H4 (cell line): ENCODE measurements around the gene PGAM4. TPM values are rescaled to one million over a fixed set of nuclear protein-coding genes. Genes with fewer than 3 reads are reported as not detected.
"Not testable (repeated sequence)": the region's sequence is repeated elsewhere in the genome, so short reads cannot be mapped to it uniquely, and the experiment has no call there.

Experiments
- DNase-seq: peaks from one replicate; pipeline ENCODE4 v3.0.0-alpha.2; 2015; ENCODE audit warnings: low spot score
- total RNA-seq: library from RNA; depleted of rRNA; stranded (reverse); fragments of >200 nt; shearing (Covaris generic); gene quantifications from 2 replicates; pipeline ENCODE4 v1.2.3, GENCODE V29; 2014; rRNA removed

Gene PGAM4
- total RNA-seq, result not detected in 2 replicates

DNA sequence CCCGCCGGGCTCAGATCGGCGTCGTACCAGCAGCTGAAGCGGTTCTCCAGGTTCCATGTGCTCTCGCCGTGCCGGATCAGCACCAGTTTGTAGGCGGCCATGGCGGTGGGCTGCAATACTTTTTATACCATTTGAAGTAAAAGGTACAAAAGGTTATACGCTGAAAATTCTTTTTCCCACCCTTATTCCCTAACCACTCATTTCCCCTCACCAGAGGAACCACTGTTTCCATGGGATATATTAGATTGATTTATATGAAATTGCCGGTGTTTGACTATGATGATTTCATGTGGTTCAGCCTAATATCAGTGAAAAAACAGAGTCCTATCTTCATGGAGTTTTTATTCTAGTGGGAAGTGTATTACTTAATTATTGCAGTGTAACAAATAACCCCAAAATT, at the start of gene PGAM4:
Gene PGAM4, minus strand, starts transcription at position 101 of the 400 bp plus-strand sequence. Its CDS starts 0 bp downstream, at position 101.
- DNase-seq, result no peak

- DNase-seq, result no peak
These were observed 42.4 kb upstream of the PGAM4 start for GRCh38 chrX:78011846-78012245.

DNA sequence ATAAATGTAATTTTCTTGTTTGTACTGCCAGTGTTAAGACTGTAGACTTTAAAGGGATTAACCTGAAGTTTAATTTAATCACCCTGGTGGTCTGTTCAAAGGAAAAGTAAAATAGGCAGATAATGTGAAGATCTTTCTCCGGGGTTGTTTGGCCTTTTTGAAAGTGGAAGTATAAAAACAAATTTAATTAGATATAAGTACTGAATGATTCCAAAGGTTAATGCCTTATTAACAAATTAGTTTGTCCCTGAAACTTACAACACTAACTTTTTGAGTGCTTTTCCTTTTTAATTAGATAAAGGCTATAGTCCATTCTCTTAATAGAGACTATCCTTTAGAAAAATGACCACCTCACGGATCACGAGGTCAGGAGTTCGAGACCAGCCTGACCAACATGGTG, 10.4 kb upstream of the PGAM4 start:
- DNase-seq, result no peak

- no peak for DNase-seq
These were observed 8.1 kb upstream of the PGAM4 start for GRCh38 chrX:77977518-77977917.

DNA sequence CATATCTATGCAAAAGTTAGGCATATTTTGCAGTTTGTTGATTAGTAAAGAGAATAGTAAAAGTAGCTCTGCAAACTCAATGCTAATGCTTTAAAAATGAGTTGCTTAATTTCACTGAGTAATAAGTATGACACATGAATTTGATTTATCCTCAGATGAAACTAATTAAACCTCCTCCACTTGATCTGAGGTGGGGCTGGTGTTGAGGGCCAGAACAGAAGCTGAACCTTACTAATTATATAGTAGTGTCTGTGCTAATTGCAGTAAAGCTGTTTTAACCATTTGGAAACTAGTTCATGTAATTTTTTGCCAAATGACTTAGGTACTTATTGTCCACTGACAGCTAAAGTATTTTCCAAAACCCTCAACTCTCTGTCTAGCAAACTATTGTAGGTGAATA, 7.7 kb upstream of the PGAM4 start:
- no peak for DNase-seq

DNA sequence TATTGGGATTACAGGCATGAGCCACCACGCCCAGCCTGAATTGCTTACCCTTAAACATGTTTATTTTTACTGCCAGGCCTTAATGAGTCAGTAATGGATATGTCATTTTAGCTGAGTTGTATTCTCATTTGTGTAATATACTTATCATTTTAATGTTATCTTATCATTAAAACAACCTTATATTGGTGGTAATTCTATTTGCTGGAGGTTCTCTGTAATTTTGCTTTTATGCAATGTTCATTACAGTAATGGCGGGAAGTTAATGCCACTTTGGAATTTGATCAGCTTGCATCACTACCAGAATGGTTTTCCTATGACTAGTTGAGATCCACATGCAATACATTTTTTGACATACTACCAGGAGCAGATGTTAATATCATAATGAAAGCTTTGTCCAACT, 6.3 kb upstream of the PGAM4 start:
- DNase-seq, result no peak

GRCh38 chrX:77967631-77968030, 1.8 kb downstream of the PGAM4 start:
- no peak for DNase-seq

- no peak for DNase-seq
These were observed 3.1 kb downstream of the PGAM4 start for GRCh38 chrX:77966361-77966760.

DNA sequence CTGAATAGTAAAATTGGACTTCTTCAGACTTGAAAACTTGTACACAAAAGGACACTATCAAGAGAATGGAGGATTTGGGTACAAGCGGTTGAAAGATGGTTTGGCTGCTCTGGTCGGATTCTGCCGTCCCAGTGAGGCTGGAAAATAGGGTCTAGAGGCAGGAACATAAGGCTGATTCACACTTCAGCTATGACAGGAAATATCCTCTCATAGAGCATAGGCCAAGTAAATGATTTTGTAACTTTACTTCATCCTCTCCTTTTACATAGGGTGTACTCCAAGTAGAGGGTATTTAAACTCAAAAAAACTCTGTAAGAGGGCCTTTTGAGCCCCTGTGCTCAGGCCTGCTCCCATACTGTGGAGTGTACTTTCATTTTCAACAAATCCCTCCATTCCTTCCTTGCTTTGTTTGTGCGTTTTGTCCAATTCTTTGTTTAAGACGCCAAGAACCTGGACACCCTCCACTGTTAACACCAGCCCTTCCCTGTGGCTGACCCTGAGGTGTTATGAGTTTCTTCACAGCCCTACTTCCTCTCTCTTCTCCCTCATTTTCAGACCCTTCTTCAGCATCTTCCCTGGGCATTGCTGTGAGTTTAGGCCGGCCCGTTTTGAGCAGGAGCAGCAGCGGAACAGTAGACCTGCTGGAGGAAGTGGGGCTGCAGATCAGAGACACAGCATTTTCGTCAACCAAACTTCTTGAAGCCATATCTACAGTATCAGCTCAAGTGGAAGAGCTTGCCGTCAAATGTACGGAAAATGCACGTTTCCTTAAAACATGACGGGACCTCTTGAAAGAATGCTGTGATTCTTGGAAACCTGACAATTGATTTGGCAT, 7.2 kb downstream of the PGAM4 start:
- DNase-seq, result no peak

DNA sequence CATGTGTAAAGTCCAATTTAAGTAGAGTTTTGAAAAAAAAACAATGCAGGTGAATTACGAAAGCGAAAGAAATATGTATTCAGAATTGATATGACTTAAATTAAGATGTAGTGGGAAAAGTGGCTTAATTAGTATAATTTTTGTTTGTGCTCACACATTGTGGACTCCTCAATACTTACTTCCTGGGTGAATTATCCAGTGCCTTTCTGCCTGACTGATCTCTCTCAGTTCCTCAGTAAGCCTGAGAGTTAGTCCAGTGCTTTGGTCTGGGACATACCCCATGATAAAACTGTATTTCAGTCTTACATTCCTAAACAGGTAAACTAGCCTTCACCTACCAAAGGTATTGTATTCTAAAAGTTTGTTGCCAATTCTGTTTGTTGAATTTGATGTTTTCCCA, 8.4 kb downstream of the PGAM4 start:
- DNase-seq, result no peak

- DNase-seq, result no peak
These were observed 8.9 kb downstream of the PGAM4 start for GRCh38 chrX:77960567-77960966.

DNA sequence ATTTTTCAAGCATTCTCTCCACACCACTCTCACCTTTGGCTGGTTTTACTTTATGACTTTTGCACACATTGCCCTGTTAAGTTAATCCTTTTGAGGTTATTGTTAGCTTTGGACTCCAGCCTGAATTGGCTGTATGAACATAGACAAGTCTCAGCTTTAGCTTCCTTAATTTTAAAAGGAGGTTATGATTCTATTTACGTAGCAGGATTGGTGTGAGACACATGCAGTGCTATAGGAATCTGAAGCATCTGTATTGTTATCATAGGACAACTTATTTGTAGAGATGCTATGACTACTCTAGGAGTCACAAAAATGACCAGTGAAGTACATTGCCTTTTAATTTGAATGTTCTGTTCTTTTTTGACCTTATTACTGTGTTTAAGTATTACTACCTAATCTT, 15.7 kb downstream of the PGAM4 start:
- no peak for DNase-seq

GRCh38 chrX:77953302-77953701, 16.1 kb downstream of the PGAM4 start:
- DNase-seq, result no peak

DNA sequence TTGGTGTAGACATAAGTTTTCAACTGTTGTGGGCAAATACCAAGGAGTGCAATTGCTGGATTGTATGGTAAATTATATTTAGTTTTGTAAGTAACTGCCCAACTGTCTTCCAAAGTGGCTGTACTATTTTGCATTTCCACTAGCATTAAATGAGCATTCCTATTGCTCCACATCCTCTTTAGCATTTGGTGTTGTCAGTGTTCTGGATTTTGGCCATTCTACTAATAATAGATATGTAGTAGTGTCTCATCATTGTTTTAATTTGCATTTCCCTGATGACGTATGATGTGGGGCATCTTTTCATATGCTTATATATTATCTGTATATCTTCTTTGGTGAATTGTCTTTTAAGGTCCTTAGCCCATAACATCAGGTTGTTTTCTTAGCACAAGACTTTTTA, 17.3 kb downstream of the PGAM4 start:
- DNase-seq, result no peak

- no peak for DNase-seq
These were observed 19.6 kb downstream of the PGAM4 start for GRCh38 chrX:77949840-77950239.

DNA sequence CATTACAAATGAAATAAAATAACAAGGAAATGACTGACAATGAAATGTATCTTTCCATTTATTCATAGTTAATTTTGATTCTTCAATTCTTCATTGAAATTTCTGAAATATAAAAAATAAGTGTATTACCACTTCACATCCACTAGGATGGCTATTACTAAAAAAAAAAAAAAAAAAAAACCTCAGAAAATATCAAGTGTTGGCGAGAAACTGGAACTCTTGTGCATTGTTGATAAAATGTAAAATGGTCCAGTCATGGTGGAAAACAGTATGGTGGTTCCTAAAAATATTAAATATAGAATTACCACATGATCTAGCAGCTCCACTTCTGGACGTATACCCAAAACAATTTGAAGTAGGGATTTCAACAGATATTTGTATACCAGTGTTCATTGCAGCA, 22.9 kb downstream of the PGAM4 start:
- DNase-seq, result no peak

- no peak for DNase-seq
These were observed 23.4 kb downstream of the PGAM4 start for GRCh38 chrX:77945910-77946545.

- DNase-seq, result not testable (repeated sequence)
These were observed 24.4 kb downstream of the PGAM4 start for GRCh38 chrX:77945031-77945430.

DNA sequence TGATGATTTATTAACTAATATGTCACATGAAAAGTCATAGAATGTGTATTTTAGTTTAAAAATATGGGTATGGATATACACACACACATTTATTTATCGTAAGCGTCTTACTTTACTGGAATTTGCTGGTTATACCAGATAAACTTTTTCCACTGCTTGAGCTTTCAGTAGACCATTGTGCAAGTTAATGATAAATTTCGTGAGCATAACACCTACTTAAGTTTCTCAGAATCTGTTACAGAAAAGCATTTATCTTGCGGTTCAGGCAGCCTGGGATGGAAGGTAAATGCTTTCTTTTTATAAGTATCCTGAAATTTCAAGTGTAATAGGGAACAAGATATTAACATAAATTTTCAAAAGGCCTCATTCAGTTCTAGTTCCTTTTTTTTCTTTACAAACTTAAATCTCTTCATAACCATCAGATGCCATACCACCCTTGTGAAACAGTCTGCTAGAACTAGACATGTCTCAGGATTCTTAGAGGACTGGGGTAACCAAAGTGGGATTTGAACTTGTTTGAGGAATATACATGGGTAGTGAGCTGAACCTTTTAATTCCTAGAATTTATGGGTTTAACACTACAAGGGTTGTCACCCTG, 31.3 kb downstream of the PGAM4 start:
- no peak for DNase-seq

- peak; percentile 54 for DNase-seq
These were observed 32.1 kb downstream of the PGAM4 start for GRCh38 chrX:77937291-77937690.

DNA sequence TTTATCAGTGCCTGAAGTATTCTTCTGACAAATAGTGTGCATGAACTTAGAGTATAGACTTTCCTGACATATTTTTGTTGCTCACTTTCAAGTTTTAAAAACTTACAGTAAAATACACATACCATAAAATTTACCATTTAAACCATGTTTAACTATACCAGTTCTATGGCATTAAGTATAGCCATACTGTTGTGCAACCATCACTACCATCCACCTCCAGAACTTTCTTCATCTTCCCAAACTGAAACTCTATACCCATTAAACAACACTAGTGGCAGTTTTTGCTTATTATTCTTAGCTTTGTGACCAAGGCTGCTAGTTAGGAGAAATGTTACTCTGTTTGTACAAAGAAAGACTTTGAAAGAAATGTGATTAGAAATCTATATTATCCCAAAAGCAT, 33.1 kb downstream of the PGAM4 start:
- DNase-seq, result no peak

DNA sequence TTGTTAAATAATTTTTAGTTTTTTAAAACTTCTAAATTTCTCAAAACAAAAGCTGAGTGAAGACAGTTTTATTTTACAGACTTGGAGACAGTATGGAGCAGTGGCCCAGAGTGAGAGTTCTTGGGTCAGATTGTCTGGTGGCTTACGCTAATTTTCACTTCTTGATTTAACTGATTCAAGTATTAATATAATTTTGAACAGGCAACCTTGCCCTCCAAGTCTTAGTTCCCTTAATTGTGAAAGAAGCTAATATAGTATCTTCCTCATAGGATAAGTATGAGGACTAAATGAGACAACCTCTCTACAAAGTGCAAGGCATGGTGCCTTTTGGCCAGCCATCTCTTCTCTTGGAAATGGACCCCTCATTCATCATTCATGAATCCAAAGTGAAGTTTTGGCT, 33.6 kb downstream of the PGAM4 start:
- DNase-seq, result no peak

DNA sequence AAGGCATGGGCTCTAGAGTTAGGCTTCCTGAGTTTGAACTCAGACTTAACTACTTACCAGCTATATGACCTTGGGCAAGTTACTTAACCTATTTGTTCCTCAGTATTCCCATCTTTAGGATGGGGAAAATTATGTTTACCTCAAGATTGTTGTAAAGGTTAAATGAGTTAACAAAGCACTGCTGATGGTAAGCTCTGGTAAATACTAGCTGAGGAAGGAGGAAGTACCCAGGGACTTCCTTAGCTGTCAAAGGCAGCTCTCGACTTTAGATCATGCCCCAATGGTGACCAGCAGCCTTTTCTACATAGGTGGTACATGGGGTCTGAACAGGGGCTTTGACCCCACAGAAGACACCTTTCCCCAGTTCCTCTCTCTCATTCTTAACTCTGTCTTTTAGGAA, 38.9 kb downstream of the PGAM4 start:
- no peak for DNase-seq
